ENCODE measurements around the gene GPR39.

DNA sequence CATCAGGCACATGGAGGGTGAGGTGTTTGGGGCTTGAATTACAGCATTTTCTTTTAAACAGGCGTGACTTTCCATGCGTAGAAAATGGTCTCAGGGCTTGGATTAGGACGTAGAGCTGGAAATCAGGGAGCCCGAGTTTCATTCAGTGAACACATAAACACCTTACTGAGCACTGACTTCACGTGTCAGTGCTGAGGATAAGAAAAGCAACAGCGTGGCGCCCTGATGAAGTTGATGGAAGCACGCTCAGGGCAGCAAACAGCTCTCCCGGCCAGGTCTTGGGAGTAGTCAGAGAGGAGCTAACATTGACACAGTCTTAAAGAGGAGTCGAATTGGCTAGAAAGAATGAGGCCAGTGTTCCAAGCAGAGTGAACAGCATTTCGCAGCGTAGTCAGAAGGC lies 142.7 kb downstream of the GPR39 start:
- TF ChIP-seq, protein P1, sequence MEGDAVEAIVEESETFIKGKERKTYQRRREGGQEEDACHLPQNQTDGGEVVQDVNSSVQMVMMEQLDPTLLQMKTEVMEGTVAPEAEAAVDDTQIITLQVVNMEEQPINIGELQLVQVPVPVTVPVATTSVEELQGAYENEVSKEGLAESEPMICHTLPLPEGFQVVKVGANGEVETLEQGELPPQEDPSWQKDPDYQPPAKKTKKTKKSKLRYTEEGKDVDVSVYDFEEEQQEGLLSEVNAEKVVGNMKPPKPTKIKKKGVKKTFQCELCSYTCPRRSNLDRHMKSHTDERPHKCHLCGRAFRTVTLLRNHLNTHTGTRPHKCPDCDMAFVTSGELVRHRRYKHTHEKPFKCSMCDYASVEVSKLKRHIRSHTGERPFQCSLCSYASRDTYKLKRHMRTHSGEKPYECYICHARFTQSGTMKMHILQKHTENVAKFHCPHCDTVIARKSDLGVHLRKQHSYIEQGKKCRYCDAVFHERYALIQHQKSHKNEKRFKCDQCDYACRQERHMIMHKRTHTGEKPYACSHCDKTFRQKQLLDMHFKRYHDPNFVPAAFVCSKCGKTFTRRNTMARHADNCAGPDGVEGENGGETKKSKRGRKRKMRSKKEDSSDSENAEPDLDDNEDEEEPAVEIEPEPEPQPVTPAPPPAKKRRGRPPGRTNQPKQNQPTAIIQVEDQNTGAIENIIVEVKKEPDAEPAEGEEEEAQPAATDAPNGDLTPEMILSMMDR (IDR thresholded peaks at IDR 0.05): no peak
- TF ChIP-seq POLR2A (IDR thresholded peaks at IDR 0.05): no peak

Measured in body of pancreas (tissue), 4 donors.